DOHH2 (cell line): ENCODE data around the gene CLCN7.

Experiments used
- CTCF ChIP-seq: fragments of 200-600 bp; sonication (generic); IDR thresholded peaks from one replicate; pipeline ENCODE4 v1.5.1; 2014; ENCODE audit warnings: antibody characterized with exemption, mild to moderate bottlenecking, low read depth, low read length; ENCODE audit not compliant: poor library complexity, severe bottlenecking
- EZH2phosphoT487 ChIP-seq: fragments of 200-600 bp; sonication (generic); IDR thresholded peaks from 2 replicates; pipeline ENCODE4 v1.6.1; 2017; ENCODE audit warnings: borderline replicate concordance, mild to moderate bottlenecking, antibody characterized with exemption, low read length, moderate library complexity, mixed read lengths

- no peak for TF ChIP-seq CTCF
- TF ChIP-seq EZH2phosphoT487, result no peak
These were observed 19.3 kb downstream of the CLCN7 start for GRCh38 chr16:1455190-1456171.
